ENCODE data around the gene TTC24. TPM values are rescaled to one million over a fixed set of nuclear protein-coding genes. Genes with fewer than 3 reads are reported as not detected.

Gene TTC24
- total RNA-seq, 1 donor from 2014 or later = not detected

DNA sequence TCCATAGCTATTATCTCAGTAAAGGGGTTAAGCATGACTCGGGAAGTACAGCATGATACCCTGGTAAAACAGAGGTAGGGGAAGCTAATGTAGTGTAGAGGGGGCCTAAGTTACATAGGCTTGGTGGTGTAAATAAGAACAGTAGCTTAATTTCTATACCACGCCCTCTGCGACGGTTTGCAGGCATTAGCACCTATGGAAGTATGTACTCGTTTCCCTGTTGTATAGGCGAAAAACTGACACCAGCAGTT is 11.6 kb downstream of the TTC24 start:
- H3K27ac Mint-ChIP-seq (ENCODE audit: unreplicated experiment) = peak overlapping the region; percentile 94
- peak overlapping the region; percentile 88 for H3K4me3 Mint-ChIP-seq (ENCODE audit: unreplicated experiment)
- H3K9me3 Mint-ChIP-seq (ENCODE audit: unreplicated experiment) = no peaks in the 10 kb centered on the region
- H3K27me3 Mint-ChIP-seq (ENCODE audit: unreplicated experiment) = peaks cover 6% of the 10 kb centered on the region
- H3K36me3 Mint-ChIP-seq (ENCODE audit: low read depth, unreplicated experiment) = peaks cover 20% of the 10 kb centered on the region
- TF ChIP-seq, protein P1, sequence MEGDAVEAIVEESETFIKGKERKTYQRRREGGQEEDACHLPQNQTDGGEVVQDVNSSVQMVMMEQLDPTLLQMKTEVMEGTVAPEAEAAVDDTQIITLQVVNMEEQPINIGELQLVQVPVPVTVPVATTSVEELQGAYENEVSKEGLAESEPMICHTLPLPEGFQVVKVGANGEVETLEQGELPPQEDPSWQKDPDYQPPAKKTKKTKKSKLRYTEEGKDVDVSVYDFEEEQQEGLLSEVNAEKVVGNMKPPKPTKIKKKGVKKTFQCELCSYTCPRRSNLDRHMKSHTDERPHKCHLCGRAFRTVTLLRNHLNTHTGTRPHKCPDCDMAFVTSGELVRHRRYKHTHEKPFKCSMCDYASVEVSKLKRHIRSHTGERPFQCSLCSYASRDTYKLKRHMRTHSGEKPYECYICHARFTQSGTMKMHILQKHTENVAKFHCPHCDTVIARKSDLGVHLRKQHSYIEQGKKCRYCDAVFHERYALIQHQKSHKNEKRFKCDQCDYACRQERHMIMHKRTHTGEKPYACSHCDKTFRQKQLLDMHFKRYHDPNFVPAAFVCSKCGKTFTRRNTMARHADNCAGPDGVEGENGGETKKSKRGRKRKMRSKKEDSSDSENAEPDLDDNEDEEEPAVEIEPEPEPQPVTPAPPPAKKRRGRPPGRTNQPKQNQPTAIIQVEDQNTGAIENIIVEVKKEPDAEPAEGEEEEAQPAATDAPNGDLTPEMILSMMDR (IDR thresholded peaks at IDR 0.05; ENCODE audit: unreplicated experiment) = no peak
- DNase-seq (ENCODE audit: low spot score) = no peak
- peaks cover 34% of the 10 kb centered on the region for H3K4me1 Mint-ChIP-seq (ENCODE audit: unreplicated experiment)

DNA sequence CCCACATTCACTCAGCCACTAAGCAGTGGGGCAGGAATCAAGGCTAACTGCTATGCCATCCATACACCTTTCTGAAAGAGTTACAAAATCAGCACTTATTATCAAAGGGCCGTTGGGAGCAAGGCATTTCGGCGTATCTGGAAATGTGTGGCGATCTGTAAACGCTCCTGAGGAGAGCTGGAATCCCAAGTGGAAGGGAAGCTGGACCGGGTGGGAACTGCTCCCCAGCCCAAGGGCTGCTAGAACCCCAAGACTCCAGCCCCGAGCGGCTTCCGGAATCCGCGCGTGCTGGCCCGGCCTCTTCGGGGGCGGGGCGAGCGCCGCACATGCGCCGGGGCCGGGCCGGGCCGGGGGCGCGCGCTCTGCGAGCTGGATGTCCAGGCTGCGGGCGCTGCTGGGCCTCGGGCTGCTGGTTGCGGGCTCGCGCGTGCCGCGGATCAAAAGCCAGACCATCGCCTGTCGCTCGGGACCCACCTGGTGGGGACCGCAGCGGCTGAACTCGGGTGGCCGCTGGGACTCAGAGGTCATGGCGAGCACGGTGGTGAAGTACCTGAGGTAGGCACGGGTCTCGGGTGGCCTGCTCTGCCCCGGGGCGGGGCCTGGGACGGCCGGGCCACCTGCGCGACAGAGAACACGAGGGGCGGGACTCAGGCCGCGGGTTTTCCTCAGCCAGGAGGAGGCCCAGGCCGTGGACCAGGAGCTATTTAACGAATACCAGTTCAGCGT is 12.1 kb downstream of the TTC24 start, which contains the start of gene NAXE:
Gene NAXE (plus strand): TSS at position 345 of the 726 bp plus-strand sequence. CDS start 29 bp downstream, at position 374.
- TF ChIP-seq, protein P1 (IDR thresholded peaks at IDR 0.05; ENCODE audit: unreplicated experiment) = no peak
- peak; percentile 78 for DNase-seq (ENCODE audit: low spot score)
- Mint-ChIP-seq H3K36me3 (ENCODE audit: low read depth, unreplicated experiment) (peaks cover 23% of the 10 kb centered on the region), H3K27ac (ENCODE audit: unreplicated experiment) (peak within 1 kb of the TSS; percentile 94), H3K9me3 (ENCODE audit: unreplicated experiment) (no peaks in the 10 kb centered on the region), H3K4me3 (ENCODE audit: unreplicated experiment) (peak within 1 kb of the TSS; percentile 90), H3K4me1 (ENCODE audit: unreplicated experiment) (peaks cover 34% of the 10 kb centered on the region), H3K27me3 (ENCODE audit: unreplicated experiment) (peaks cover 6% of the 10 kb centered on the region)

DNA sequence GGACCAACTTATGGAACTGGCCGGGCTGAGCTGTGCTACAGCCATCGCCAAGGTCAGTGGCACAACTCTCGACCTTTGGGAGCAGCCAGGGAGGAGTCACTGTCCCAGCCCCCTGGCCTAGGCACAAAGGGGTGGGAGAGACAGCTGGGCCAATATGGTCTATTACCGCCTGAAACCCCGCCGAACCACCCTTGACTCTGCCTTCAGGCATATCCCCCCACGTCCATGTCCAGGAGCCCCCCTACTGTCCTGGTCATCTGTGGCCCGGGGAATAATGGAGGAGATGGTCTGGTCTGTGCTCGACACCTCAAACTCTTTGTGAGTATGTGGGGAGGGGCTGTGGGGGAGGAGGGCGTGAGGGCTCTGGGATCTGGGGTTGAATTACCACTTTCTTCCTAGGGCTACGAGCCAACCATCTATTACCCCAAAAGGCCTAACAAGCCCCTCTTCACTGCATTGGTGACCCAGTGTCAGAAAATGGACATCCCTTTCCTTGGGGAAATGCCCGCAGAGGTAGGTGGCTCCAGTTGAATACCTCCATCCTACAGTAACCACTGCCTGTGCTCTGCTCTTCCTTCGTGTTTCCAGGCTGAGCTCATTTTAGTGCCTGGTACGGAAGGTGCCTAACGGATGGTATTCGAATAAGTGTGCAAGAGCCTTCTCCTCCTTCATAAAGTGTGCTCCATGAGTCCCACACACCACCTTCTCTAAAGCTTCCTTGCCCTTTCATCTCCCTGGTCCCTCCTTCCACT is 12.8 kb downstream of the TTC24 start:
- peaks cover 6% of the 10 kb centered on the region for H3K27me3 Mint-ChIP-seq (ENCODE audit: unreplicated experiment)
- DNase-seq (ENCODE audit: low spot score) = no peak
- H3K4me1 Mint-ChIP-seq (ENCODE audit: unreplicated experiment) = peaks cover 34% of the 10 kb centered on the region
- peaks cover 29% of the 10 kb centered on the region for H3K36me3 Mint-ChIP-seq (ENCODE audit: low read depth, unreplicated experiment)
- H3K4me3 Mint-ChIP-seq (ENCODE audit: unreplicated experiment) = peak overlapping the region; percentile 90
- peak overlapping the region; percentile 70 for H3K27ac Mint-ChIP-seq (ENCODE audit: unreplicated experiment)
- TF ChIP-seq, protein P1 (IDR thresholded peaks at IDR 0.05; ENCODE audit: unreplicated experiment) = no peak
- no peaks in the 10 kb centered on the region for H3K9me3 Mint-ChIP-seq (ENCODE audit: unreplicated experiment)

DNA sequence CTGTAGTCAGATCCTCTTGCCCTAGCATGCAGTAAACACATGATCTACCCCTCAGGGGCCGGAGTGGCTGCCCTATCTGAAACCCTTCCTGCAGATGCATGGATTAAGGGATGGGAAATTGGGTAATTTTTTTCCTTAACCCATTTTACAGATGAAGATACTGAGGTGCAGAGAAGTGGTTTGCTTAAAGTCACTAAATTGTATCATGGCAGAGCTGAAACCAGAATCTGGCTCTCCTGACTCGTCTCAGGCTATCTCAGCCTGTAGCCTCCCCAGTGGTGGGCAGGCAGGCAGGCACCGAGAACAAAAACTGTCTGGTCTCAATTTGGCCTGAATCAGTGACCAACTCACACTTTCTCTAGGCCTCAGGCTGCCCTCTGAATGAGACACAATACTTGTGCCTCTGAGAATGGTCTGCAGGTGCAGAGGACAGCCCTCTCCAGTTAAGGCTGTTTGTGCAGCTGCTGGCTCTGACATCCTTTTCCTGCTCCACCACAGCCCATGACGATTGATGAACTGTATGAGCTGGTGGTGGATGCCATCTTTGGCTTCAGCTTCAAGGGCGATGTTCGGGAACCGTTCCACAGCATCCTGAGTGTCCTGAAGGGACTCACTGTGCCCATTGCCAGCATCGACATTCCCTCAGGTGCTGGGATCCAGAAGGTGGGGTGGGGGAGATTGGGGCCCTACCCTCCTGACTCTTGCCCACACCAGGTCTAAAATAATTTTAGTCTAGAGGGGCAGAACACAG is 13.6 kb downstream of the TTC24 start:
- Mint-ChIP-seq H3K4me1 (ENCODE audit: unreplicated experiment) (peaks cover 34% of the 10 kb centered on the region), H3K36me3 (ENCODE audit: low read depth, unreplicated experiment) (peaks cover 29% of the 10 kb centered on the region), H3K27me3 (ENCODE audit: unreplicated experiment) (peaks cover 6% of the 10 kb centered on the region), H3K4me3 (ENCODE audit: unreplicated experiment) (peak overlapping the region; percentile 90), H3K27ac (ENCODE audit: unreplicated experiment) (peak overlapping the region; percentile 70), H3K9me3 (ENCODE audit: unreplicated experiment) (no peaks in the 10 kb centered on the region)
- no peak for DNase-seq (ENCODE audit: low spot score)
- TF ChIP-seq, protein P1 (IDR thresholded peaks at IDR 0.05; ENCODE audit: unreplicated experiment) = no peak

Data from endothelial cell (in vitro differentiated cells).